HG03439 (cell line): ENCODE data around the gene CA5A.

ENCODE experiments used
- ATAC-seq: cut with Tn5 transposase; IDR thresholded peaks from one replicate; pipeline ENCODE4 v1.9.1; 2021; ENCODE audit warnings: mild to moderate bottlenecking, moderate library complexity; ENCODE audit not compliant: unreplicated experiment

CA5A gene

GRCh38 chr16:87841340-87842208 is 94.8 kb downstream of the CA5A start:
- ATAC-seq: no peak

GRCh38 chr16:87840271-87840978 is 95.9 kb downstream of the CA5A start:
- no peak for ATAC-seq

GRCh38 chr16:87839542-87840270 is 96.6 kb downstream of the CA5A start:
- ATAC-seq: no peak

GRCh38 chr16:87838643-87839541 is 97.4 kb downstream of the CA5A start:
- ATAC-seq: no peak
